Measurements from ENCODE around the gene NOP53. TPM values are rescaled to one million over a fixed set of nuclear protein-coding genes. Genes with fewer than 3 reads are reported as not detected.
"Not testable (repeated sequence)": the region's sequence is repeated elsewhere in the genome, so short reads cannot be mapped to it uniquely, and the experiment has no call there.

Gene NOP53
- total RNA-seq, 1 donor from 2014 or later, result 136 TPM

DNA sequence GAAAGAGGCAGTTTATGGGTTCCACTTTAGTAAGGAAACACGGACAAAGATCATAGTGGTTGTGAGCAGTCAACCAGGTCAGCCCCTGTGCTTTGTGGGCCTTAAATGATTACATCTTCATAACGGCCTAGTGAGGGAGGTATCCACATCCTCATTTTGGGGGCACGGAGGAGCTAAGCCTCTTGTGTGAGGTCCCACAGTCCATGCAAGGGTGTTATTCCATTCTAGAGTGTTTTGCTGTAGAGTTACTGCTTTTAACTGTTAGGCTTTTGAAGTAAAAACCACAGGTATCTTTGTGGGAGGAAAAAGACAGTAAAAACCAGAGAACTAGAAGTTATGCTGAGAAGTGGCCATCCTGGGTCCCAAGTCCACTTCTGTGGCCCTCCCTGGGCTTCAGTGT, 4.0 kb downstream of the NOP53 start:
- intact Hi-C loops (cut with DNase I), result no loop called here
- no peak for DNase-seq (ENCODE audit: low spot score)

DNA sequence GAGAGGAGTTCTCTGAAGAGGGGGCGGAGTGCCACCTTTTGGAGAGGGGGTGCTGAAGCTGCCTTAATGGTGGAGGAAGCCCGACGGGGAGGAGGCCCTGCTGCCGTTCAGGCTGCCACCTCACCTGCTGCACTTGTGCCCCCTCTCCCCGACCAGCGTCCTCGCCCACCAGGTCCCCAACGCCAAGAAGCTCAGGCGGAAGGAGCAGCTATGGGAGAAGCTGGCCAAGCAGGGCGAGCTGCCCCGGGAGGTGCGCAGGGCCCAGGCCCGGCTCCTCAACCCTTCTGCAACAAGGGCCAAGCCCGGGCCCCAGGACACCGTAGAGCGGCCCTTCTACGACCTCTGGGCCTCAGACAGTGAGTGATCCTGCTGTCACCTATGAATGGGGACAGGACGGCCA, 5.4 kb downstream of the NOP53 start:
- DNase-seq (ENCODE audit: low spot score), result no peak
- intact Hi-C loops (cut with DNase I), result no loop called here

DNA sequence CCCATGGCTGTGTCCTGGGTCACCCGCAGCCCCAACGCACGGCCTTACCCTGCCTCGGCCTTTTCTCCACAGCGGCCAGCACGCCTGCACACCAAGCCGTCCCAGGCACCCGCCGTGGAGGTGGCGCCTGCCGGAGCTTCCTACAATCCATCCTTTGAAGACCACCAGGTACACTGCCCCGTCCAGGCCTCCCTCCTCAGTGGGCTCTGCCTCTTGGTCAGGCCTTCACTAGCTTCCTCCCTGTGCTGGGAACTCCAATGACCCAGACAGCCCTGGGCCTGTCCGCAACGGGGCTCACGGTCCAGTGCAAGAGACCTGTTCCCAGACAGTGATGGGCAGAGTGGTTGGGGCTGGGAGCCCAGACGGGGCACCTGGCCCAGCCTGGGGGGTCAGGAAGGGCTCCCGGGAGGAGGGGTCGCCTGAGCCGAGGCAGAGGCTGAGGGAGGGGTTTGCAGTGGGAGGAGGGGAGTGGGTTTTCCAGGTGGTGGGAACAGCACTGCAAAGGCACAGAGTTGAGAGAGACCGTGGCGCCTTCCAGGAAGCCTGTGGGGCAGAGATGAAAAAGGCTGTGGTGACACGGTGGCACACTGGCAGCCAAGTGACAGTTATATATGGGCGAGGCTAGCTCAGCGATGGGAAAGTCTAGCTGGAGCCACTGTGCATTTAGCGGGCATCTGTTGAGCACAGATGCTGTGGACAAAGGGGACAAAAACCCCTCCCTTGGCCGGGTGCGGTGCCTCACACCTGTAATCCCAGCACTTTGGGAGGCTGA, 7.3 kb downstream of the NOP53 start:
- intact Hi-C loops (cut with DNase I), result no loop called here
- DNase-seq (ENCODE audit: low spot score), result no peak

DNA sequence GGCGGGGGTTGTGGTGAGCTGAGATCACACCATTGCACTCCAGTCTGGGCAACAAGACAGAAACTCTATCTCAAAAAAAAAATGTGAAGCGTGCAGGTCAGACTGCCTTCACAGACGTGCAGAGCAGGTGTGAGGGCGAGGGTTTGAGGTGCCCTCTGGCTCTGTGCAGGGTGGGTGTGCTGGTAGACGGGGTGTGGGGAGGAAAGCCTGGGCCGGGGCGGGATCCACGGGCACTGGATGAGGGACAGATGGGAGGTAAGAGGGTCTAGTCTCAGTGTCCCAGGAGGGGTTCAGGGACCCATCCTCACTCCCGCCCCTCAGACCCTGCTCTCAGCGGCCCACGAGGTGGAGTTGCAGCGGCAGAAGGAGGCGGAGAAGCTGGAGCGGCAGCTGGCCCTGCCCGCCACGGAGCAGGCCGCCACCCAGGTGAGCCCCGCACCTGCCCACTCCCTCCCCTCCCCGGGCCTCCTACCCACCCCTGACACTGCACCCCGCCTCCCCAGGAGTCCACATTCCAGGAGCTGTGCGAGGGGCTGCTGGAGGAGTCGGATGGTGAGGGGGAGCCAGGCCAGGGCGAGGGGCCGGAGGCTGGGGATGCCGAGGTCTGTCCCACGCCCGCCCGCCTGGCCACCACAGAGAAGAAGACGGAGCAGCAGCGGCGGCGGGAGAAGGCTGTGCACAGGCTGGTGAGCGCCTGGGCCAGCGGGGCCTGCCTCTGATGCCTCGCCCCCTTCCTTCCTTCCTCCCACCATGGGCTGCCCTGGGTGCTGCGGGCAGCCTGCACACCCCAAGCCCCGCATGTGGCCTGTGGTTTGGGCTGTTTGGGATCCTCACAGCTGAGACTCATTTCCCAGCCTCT, 9.1 kb downstream of the NOP53 start:
- DNase-seq (ENCODE audit: low spot score), result no peak
- intact Hi-C loops (cut with DNase I), result no loop called here

DNA sequence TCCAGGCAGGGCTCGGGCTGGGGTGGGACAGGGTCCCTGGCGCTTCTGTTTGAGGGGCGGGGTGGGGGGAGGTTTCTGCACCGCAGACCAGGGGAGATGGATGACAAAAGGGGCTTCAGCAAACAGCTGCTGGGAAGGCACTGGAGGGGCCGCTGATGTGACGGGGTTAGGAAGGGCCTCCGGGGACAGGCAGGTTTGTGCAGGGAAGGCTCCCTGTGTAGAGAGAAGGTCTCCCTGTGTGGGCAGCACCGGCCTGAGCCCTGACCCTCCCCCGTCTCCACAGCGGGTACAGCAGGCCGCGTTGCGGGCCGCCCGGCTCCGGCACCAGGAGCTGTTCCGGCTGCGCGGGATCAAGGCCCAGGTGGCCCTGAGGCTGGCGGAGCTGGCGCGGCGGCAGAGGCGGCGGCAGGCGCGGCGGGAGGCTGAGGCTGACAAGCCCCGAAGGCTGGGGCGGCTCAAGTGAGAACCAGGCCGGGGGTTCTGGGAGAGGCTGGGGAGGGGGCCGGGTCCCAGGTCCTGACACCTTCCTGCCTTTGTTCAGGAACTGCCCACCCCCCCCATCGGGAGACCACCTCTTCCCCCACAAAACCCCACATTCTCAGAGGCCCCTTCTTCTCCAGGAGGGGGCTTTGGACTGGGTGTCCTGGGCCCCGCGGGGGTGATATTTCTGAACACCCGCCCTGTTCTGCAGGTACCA, 9.9 kb downstream of the NOP53 start:
- DNase-seq (ENCODE audit: low spot score), result no peak
- intact Hi-C loops (cut with DNase I), result no loop called here

DNA sequence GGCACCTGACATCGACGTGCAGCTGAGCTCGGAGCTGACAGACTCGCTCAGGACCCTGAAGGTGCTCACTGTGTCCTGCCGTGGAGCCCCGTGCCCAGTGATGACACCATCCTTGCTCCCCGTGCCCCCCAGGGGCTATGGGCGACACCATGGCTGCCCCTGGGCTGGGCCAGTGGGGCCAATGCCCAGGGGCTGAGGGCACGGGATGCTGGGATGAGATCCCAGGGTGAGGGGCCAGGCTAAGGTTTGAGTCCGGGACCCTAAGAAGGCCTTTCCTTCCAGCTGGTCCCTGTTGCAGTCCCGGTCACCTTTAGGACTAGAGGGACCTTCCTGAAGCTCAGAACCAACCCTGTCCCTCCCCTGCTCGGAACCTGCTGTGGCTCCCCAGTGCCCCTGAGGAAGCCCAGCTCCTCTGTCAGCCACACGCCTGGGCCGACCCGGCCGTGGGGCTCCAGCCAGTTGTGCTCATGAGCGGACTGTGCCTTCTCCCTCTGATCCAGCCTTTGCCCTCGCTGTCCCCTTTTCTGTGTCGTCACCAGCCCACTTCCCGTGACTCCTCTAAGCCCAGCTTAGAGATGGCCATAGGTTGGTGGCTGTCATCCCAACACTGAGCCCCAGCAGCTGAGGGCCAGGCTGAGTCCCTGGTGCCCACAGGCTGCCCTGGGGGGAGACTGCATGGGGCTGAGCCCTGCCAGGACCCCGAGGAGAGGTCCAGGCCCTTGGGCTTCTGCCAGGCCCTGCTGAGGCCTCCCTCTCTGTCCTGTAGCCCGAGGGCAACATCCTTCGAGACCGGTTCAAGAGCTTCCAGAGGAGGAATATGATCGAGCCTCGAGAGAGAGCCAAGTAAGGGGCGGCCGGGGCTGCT, 10.6 kb downstream of the NOP53 start:
- no peak for DNase-seq (ENCODE audit: low spot score)
- intact Hi-C loops (cut with DNase I), result no loop called here

DNA sequence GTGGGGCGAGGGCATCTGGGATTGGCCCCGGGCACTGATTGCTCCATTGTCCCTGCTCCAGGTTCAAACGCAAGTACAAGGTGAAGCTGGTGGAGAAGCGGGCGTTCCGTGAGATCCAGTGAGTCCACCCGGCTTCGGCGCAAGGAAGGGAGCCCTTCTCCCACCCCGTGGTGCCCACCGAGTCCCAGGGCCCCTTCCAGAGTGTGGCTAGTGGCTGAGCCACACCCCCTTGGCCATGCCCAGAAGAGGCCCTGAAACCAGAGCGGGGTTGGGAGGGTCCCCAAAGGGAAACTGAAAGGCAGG, 11.2 kb downstream of the NOP53 start:
- intact Hi-C loops (cut with DNase I), result no loop called here
- no peak for DNase-seq (ENCODE audit: low spot score)

DNA sequence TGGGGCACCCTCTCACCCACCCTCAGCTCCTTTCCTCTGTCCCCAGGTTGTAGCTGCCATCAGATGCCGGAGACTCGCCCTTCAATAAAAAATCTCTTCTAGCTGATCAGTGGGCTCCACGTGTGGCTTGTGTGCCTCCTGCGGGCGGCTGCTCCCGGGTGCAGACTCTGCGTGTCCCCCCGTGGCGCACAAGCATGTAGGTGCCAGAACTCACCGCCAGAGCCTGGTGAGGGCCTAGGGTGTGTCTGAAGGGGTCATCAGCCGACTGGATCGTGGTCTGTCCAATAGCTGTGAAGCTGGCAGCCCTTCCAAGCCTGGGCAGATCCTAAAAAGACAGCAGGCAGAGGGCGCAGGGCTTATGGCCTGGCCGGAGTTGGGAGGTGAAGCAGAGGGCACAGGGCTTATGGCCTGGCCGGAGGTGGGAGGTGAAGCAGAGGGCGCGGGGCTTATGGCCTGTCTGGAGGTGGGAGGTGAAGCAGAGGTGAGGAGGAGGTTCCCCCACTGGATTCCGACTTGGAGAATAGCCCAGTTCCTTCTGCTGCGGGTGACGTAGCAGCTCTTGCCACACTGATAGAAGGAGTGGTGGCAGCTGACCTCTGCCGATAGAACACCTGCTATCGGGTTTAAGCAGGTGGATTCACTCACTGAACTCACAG, 11.7 kb downstream of the NOP53 start:
- no peak for DNase-seq (ENCODE audit: low spot score)
- intact Hi-C loops (cut with DNase I), result no loop called here

DNA sequence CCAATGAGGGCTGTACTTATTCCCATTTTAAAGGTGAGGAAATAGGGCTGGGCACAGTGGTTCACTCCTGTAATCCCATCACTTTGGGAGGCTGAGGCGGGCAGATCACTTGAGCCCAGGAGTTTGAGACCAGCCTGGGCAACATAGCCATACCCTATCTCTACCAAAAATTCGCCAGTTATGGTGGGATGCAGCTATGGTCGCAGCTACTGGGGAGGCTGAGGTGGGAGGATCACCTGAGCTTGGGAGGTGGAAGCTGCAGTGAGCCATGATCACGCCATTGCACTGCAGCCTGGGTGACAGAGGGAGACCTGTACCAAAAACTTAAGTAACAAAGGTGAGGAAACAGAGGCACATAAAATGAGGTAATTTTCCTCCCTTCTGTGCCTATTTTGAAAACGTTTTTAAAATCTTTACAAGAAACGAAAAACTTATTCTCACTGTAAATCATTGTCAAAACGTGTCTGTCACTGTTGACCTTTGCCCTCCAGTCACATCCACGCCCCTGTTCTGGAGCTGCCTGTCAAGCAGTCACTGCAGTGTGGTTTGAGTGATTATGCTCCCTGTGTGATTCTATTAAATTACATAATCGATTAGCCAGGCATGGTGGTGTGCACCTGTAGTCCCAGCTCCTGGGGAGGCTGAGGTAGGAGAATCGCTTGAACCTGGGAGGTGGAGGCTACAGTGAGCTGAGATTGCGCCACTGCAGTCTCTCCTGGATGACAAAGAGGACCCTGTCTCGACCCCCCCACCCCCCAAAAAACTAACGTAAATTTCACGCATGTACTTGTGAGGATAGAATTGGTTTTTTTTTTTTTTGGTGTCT, 12.5 kb downstream of the NOP53 start:
- DNase-seq (ENCODE audit: low spot score), result no peak
- intact Hi-C loops (cut with DNase I), result no loop called here

DNA sequence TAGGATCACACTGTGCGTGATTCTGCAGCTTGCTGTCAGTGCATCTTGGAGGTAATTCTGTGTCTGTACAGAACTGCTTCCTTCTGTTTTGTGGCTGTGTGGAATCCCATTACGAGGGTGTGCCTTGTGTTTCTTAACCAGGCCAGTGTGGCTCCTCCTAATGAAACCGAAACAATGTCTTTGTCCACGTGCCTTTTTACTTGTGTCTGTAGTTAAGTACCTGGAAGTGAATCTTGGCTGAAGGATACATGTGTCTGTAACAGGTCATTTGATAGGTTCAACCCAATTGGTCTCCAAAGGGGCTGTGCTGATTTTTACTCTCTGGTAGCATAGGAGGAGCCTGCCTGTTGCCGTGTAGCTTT, 13.1 kb downstream of the NOP53 start:
- intact Hi-C loops (cut with DNase I), result no loop called here
- no peak for DNase-seq (ENCODE audit: low spot score)

DNA sequence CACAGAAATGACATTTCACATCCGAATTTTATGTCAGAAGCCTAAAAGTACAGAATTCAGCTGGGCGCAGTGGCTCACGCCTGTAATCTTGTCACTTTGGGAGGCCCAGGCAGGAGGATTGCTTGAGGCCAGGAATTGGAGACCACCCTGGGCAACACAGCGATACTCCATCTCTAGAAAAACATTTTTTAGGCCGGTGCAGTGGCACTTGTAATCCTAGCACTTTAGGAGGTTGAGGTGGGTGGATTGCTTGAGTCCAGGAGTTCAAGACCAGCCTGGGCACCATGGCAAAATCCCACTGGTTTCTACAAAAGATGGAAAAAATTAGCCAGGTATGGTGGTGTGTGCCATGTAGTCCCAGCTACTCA, 15.3 kb downstream of the NOP53 start:
- intact Hi-C loops (cut with DNase I), result no loop called here

DNA sequence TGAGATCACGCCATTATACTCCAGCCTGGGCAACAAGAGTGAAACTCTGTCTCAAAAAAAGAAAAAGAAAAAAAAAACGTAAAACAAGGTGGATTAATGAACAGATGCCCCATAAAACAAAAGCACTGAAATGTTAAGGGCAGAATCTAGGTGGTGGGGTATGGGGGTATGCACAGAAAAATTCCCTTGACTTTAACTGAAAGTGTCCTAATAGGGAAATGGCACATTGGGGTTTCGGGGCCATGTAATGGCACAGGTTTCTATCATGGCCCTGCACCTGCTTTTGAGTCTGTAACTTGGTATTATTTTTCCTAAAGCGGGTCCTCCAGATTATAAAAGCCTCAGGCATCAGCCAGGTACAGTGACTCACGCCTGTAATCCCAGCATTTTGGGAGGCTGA, 16.2 kb downstream of the NOP53 start:
- intact Hi-C loops (cut with DNase I), result no loop called here

More for the DNA sequence above, 15.3 kb downstream of the NOP53 start:
- DNase-seq (ENCODE audit: low spot score), result no peak

DNA sequence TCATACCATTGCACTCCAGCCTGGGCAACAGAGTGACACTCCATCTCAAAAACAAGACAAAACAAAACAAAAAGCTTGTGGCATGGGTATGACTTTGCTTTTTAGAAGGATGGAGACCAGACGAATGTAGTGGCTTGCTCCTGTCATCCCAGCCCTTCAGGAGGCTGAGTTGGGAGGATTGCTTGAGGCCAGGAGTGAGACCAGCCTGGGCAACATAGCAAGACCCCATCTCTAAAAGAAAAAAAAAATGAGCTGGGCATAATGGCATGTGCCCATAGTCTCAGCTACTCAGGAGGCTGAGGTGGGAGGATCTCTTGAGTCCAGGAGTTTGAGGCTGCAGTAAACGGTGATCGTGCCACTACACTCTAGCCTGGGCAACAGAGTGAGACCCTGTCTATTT, 16.8 kb downstream of the NOP53 start:
- intact Hi-C loops (cut with DNase I), result no loop called here
- DNase-seq (ENCODE audit: low spot score), result no peak

More for the DNA sequence above, 16.2 kb downstream of the NOP53 start:
- DNase-seq (ENCODE audit: low spot score), result no peak

DNA sequence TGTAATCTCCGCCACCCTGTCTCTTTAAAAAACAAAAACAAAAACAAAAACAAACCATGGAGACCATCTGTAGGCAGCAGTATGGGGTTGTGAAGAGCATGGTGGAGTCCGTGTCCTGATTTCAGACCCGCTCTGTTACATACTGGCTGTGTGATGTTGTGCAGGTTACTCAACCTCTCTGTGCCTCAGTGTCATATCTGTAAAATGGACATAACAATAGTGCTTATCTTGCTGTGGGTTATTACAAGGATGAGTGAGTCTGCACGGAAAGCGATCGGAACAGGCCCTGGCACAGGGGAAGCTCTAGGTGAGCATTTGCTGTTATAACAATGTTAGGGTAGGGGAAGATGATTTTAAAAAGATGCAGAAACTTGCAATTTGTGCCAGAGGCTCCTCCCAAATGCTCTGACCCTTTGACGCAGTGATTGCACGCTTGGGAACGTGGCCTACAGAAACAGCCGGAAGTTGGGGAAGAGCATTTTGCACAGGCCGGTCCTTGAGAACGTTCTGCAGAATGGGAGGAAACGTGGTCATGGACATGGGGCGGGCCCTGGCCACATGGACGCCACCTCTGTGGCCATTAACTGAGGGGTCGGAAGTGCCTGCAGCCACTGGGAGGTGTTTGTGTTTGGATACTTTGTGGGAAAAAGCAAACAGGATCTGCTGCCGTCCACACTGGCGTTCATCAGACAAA, 17.4 kb downstream of the NOP53 start:
- DNase-seq (ENCODE audit: low spot score), result no peak
- intact Hi-C loops (cut with DNase I), result no loop called here

DNA sequence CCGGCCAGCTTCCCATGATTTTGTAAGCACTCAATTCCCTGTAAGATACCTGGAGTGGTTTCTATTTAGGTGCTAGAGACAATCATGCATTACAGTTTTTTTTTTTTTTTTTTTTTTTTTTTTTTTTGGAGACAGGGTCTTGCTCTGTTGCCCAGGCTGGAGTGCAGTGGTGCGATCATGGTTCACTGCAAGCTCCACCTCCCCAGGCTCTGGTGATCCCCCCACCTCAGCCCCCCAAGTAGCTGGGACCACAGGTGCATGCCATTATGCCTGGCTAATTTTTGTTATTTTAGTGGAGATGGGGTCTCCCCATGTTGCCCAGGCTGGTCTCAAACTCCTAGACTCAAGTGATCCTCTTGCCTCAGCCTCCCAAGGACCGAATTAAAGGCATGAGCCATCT, 19.4 kb downstream of the NOP53 start:
- DNase-seq (ENCODE audit: low spot score); intact Hi-C loops (cut with DNase I): not testable (repeated sequence)

DNA sequence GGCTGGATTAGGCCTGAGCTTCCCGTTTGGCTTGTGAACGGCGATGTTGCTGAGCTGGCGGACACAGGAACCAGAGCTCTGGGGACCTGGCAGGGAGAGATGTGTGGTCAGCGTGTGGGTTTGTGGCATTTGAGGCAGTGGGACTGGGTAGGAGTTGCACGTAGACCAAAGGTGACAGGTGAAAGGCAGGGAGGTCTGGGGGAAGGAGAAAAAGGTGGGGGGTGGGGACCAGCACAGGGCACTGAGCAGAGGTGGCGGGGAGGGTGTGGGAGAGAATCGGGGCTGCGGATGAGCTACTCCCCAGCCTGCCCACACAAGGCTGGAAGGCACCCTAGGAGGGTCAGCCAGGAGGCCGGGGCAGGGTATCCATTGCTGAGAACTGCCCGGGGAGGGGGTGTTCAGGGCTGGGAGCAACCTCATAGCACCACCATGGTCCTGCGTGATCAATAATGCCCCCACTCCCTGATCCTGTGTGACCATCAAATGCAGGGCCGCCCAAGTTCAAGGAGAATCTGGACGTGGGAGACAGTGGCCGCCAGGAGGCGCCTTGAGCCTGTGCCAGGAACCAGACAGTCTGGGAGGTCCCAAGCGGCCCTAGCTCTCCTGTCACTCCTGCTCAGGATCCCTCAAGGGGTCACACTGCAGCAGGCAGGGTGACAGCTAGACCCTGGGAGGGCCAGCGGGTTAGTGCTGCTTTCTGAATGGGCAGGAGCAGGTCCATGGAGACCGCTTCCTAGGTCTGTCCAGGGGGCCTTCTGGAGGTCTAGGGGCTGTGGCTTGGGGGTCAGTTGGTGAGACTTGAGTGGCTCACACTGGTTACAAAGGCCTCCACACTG, 20.4 kb downstream of the NOP53 start:
- intact Hi-C loops (cut with DNase I), result loop anchor here (1.0 to 2.0 kb wide), 2 partner anchors 23 to 99 kb away; no protein-coding TSS in a partner anchor

DNA sequence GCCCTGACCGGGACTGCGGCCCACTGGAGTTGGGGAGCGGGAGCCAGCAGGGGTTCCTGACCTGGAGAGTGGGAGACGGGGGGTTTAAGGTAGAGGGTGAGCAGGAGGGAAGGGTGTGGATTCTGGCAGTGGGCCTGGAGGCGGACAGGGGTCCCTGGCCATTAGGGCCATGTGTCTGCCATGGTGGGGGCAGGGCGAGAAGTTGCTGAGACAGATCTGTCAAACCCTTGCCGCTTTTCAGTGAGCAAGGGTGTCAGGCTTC, 20.9 kb downstream of the NOP53 start:
- intact Hi-C loops (cut with DNase I), result loop anchor here (1.0 to 2.0 kb wide), 2 partner anchors 22 to 99 kb away; no protein-coding TSS in a partner anchor
- DNase-seq (ENCODE audit: low spot score), result no peak

More for the DNA sequence above, 20.4 kb downstream of the NOP53 start:
- DNase-seq (ENCODE audit: low spot score), result no peak
